Endometrial microvascular endothelial cells (primary cell): ENCODE measurements around the gene SCIMP. TPM values are rescaled to one million over a fixed set of nuclear protein-coding genes. Genes with fewer than 3 reads are reported as not detected.
"Not testable (repeated sequence)": the region's sequence is repeated elsewhere in the genome, so short reads cannot be mapped to it uniquely, and the experiment has no call there.

ENCODE experiments used
- in situ Hi-C: cut with HindIII; loops from 2 replicates; pipeline ENCODE4 v1.10.0; 2017; ENCODE audit warnings: low sequenced_read_pairs, low pct_unique_long_range_greater_than_20kb; ENCODE audit errors: inconsistent ontology term
- total RNA-seq: library from RNA; depleted of rRNA; stranded (reverse); fragments of >200 nt; gene quantifications from one replicate; pipeline ENCODE4 v1.2.3, GENCODE V29; 2015; ENCODE audit errors: inconsistent ontology term

Gene SCIMP
- total RNA-seq, 1 donor from 2014 or later = not detected

GRCh38 chr17:5241861-5242671, 7.4 kb upstream of the SCIMP start:
- in situ Hi-C loops = no loop called here

- in situ Hi-C loops = not testable (repeated sequence)
Measured at GRCh38 chr17:5239769-5240168, 5.1 kb upstream of the SCIMP start.

- in situ Hi-C loops = no loop called here
Measured at GRCh38 chr17:5238333-5238732, 3.7 kb upstream of the SCIMP start.

GRCh38 chr17:5237541-5238016, 2.9 kb upstream of the SCIMP start:
- in situ Hi-C loops = no loop called here

GRCh38 chr17:5236938-5237540, 2.4 kb upstream of the SCIMP start:
- in situ Hi-C loops = no loop called here

GRCh38 chr17:5233492-5233891, 1.2 kb downstream of the SCIMP start:
- in situ Hi-C loops = not testable (repeated sequence)

- in situ Hi-C loops = no loop called here
Measured at GRCh38 chr17:5226940-5227878, 7.5 kb downstream of the SCIMP start.

GRCh38 chr17:5225668-5226457, 8.8 kb downstream of the SCIMP start:
- in situ Hi-C loops = no loop called here

GRCh38 chr17:5221912-5222311, 12.7 kb downstream of the SCIMP start:
- in situ Hi-C loops = not testable (repeated sequence)

GRCh38 chr17:5220074-5220473, 14.6 kb downstream of the SCIMP start:
- in situ Hi-C loops = no loop called here

GRCh38 chr17:5219536-5219935, 15.1 kb downstream of the SCIMP start:
- in situ Hi-C loops = no loop called here

- in situ Hi-C loops = not testable (repeated sequence)
Measured at GRCh38 chr17:5217562-5217961, 17.1 kb downstream of the SCIMP start.

GRCh38 chr17:5211458-5211857, 23.2 kb downstream of the SCIMP start:
- in situ Hi-C loops = no loop called here

- in situ Hi-C loops = no loop called here
Measured at GRCh38 chr17:5210614-5211252, 23.9 kb downstream of the SCIMP start.

- in situ Hi-C loops = no loop called here
Measured at GRCh38 chr17:5210091-5210490, 24.6 kb downstream of the SCIMP start.

GRCh38 chr17:5209396-5209795, 25.3 kb downstream of the SCIMP start:
- in situ Hi-C loops = no loop called here

GRCh38 chr17:5203908-5204294, 30.8 kb downstream of the SCIMP start:
- in situ Hi-C loops = no loop called here
